Loucy (cell line): ENCODE results near the gene ICE1.

ENCODE experiments used
- CTCF ChIP-seq: fragments of 200-600 bp; sonication (generic); conservative IDR thresholded peaks from 2 replicates; pipeline ENCODE4 v1.5.1; 2014; ENCODE audit warnings: mild to moderate bottlenecking, antibody characterized with exemption, low read length
- EZH2phosphoT487 ChIP-seq: fragments of 200-600 bp; IDR thresholded peaks from 2 replicates; pipeline ENCODE4 v1.6.1; 2018; ENCODE audit warnings: antibody characterized with exemption, mild to moderate bottlenecking, moderate library complexity, borderline replicate concordance

GRCh38 chr5:5374009-5374715 is 48.3 kb upstream of the ICE1 start:
- no peak for TF ChIP-seq CTCF
- no peak for TF ChIP-seq EZH2phosphoT487
